HG03039 (cell line): ENCODE data around the gene CPAMD8.

Source experiments
- ATAC-seq: cut with Tn5 transposase; IDR thresholded peaks from one replicate; pipeline ENCODE4 v1.9.1; 2021; ENCODE audit warnings: mild to moderate bottlenecking, moderate library complexity; ENCODE audit not compliant: unreplicated experiment

CPAMD8 gene

GRCh38 chr19:16895467-16896145 is 131.0 kb downstream of the CPAMD8 start:
- ATAC-seq = no peak

GRCh38 chr19:16894080-16894479 is 132.5 kb downstream of the CPAMD8 start:
- no peak for ATAC-seq

GRCh38 chr19:16893686-16893989 is 133.0 kb downstream of the CPAMD8 start:
- no peak for ATAC-seq

DNA sequence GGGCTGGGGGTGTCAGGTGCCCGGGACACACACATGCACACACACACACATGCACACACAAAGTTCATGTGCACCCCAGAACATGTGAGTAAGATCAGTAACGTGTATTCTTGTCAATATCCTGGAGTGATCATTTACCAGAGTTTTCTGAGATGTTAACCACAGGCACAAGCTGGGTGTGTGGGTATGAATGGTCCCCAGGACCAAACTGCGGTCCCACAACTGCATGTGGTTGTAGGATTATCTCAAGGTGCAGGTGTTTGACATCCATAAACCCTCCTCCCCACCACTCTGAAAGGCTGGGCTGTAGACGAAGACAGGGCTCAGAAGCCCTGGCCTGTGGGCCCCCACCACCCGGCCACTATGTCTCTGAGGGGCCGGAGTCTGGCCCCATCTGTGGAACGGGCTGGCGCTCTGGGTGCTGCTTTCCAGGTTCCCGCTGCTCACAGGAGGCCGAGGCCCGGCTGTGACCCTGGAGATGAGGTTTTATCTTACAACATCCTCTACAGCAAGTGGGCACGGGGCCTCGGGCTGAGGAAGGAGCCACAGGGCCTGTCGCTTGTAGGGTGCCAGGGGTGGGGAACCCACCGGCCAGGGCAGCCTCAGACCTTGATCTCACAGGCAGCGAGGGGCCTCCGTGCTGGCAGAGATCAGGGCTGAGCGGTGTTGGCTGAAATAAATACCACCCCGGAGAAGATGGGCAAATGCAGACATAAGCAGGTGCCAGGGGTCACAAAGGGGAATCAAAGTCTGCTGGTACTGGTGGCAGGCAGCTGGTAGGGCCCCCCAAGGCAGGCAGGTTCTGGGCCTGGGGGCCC is 133.5 kb downstream of the CPAMD8 start:
- no peak for ATAC-seq

DNA sequence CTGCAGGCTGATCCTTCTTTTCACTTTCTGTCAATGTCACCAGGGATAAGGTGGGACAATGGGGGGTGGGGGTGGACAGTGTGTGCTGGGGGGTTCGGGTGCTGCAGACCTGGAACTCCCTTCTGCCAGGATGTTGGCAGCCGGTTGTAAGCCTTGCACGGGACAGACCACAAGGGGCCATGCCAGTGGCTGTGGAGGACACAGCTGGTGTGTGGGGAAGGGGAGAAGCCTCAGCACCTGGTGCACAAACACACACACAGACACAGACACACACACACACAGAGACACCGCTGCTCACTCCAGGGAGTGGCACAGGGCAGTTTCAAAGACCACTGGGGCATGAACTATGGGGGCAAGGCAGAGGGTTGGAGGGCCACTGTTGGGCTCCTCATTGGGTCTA is 134.2 kb downstream of the CPAMD8 start:
- ATAC-seq = no peak

DNA sequence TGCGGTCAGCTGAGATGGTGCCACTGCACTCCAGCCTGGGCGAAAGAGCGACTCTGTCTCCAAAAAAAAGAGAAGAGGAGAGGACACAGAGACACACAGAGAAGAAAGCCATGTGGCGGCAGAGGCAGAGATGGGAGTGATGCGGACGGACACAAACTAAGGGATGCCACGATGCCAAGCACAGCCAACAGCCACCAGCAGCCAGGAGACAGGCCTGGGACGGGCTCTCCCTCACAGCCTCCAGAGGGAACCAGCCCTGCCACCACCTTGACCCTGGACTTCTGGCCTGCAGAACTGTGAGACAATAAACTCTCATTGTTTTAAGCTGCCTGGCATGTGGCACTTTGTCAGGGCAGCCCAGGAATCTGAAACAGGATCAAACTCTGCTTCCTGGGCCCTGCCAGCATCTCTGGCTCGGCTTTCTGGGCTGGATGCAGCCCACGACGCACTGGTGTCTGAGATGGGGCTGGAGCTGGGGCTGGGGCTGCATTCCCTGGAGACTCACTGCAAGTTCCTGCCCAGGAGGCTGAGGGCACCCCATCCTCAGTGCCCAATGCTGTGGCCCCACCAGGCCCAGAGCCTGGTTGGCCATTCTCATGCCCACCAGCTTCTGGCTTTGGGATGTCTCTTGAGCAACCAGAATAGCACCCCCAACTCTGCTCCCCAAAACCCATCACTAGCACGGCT is 134.8 kb downstream of the CPAMD8 start:
- ATAC-seq = no peak

GRCh38 chr19:16890461-16891184 is 136.0 kb downstream of the CPAMD8 start:
- ATAC-seq = no peak

DNA sequence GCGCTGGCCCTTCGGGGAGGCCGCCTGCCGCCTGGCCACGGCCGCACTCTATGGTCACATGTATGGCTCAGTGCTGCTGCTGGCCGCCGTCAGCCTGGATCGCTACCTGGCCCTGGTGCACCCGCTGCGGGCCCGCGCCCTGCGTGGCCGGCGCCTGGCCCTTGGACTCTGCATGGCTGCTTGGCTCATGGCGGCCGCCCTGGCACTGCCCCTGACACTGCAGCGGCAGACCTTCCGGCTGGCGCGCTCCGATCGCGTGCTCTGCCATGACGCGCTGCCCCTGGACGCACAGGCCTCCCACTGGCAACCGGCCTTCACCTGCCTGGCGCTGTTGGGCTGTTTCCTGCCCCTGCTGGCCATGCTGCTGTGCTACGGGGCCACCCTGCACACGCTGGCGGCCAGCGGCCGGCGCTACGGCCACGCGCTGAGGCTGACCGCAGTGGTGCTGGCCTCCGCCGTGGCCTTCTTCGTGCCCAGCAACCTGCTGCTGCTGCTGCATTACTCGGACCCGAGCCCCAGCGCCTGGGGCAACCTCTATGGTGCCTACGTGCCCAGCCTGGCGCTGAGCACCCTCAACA is 136.6 kb downstream of the CPAMD8 start:
- ATAC-seq = no peak

- ATAC-seq = no peak
Observed at GRCh38 chr19:16889366-16889882, 137.2 kb downstream of the CPAMD8 start.

- ATAC-seq = no peak
Observed at GRCh38 chr19:16888629-16889365, 137.8 kb downstream of the CPAMD8 start, which contains the start of gene F2RL3. Gene F2RL3 (plus strand): TSS chr19:16888999. CDS start chr19:16889190, 191 bp downstream.

DNA sequence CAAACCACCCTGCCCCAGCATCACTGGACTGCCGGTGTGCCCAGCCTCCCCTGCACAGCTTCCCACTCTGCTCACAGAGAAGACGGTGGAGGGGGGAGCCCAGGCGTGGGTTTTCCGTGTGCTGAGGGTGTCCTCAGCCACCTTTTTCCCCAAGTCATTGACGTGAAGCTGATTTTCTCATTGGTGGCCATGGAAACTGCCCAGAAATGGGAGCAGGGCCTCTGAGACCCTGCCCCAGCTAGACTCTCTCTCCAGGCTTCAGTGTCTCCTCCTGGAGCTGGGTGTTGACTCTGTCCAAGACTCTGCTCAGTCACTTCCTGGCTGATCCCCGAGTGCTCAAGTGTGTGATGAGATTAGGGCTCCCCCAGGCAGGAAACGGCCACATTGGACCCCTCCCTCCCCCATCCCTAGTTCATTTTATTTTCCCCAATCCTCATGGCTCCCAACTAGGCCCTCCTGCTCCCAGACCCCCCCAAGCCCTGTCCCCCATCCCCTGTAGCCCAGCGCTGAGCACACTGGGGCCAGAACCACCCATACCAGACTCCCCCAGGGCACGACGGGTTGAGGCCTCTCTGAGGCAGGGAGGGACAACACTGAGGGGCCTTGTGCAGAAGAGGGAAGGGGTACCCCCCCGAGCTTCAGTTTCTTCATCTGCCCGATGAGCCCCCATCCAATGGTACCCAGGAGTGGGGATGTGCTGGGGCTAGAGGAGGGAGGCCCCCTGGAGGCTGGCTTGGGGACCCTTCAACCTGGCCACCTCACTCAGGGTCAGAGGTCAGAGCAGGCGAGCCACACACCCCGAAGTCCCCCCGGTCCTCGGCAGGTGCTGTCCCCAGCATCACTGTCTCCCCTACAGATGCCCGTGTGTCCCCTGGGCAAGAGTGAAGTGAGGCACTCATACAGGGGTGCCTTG is 139.0 kb downstream of the CPAMD8 start:
- ATAC-seq = no peak

DNA sequence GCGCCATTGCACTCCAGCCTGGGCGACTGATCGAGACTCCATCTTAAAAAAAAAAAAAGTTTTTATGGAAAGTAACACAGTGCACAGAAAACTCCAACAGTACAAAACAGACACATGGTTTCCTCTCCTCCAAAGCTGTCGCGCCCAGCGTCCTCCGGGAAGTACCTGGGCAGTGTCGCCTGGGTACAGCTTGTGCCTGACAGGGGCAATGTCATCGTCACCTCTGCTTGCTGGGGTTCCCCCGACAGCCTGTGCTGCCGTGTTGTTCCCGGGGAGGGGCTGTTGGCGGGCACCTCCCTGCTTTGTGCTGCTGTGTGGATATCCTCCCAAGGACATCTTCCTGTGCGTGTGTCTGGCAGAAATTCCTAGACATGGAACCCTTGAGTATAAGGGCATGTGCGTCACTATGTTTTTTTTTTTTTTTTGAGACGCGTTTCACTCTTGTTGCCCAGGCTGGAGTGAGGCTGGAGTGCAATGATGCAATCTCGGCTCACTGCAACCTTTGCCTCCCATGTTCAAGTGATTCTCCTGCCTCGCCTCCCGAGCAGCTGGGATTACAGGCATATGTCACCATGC is 140.2 kb downstream of the CPAMD8 start:
- no peak for ATAC-seq

GRCh38 chr19:16885166-16885565 is 141.4 kb downstream of the CPAMD8 start:
- no peak for ATAC-seq

- ATAC-seq = no peak
Observed at GRCh38 chr19:16883522-16883921, 143.1 kb downstream of the CPAMD8 start.

GRCh38 chr19:16882146-16882545 is 144.5 kb downstream of the CPAMD8 start:
- no peak for ATAC-seq

DNA sequence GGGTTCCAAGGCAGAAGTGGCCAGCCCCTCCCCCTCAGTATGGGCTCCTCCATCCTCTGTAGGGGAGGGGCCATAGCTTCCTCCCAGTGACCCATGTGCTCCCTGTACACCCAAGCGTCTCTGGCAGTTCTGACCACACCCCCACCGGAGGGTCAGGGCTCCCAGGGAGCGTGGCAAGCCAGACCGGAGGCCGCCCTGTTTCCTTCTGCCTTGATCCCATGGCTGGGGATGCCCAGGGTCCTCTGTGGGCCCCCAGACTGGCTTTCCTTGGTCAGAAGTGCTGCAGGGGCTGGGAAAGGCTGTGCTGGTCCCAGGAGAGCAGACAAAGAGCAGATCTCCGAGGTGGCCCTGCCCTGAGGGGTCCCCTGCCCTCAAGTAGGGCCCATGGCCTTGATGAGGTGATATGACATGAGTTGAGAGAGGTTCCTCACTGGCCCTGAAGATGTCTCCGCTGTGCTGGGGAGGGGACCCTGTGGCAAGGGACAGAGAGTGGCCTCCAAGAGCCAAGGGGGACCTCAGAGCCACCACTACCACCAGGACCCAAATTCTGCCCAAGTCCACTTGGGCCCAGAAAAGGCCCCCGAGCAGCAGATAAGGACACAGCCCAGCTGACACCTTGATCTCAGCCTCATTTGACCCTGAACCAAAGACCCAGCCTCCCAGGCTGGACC is 145.6 kb downstream of the CPAMD8 start:
- ATAC-seq = no peak

DNA sequence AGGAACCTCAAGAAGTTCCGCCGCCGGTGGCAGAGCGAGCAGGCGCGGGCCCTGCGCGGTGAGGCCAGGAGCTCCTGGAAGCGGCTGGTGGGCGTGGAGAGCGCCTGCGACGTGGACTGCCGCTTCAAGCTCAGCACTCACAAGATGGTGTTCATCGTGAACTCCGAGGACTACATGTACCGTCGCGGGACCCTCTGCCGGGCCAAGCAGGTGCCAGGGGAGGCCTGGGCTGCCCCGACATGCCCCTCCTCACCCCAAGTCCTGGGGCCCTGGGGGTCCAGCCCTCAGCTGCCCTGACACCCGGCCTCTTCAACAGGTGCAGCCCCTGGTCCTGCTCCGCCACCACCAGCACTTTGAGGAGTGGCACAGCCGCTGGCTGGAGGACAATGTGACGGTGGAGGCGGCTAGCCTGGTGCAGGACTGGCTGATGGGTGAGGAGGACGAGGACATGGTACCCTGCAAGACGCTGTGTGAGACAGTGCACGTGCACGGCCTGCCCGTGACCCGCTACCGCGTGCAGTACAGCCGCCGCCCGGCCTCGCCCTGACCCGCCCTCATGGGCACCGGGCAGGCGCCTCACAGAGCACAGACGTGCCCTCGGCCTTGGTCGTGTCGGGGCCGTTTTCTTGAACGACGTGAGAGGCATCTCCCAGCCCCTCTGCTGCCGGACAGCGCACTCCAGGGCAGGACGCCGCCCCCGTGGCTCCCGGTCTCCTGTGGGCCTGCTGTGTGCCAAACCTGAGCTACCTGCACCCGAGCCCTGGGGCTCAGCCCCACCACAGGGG is 148.2 kb downstream of the CPAMD8 start:
- no peak for ATAC-seq
